HG02884 (cell line): ENCODE results near the gene DGKQ.
A peak's percentile ranks its signal among the peaks of the same experiment; 100 is the strongest.
"Not testable (repeated sequence)": the region's sequence is repeated elsewhere in the genome, so short reads cannot be mapped to it uniquely, and the experiment has no call there.

ENCODE experiments used
- ATAC-seq: cut with Tn5 transposase; IDR thresholded peaks from one replicate; pipeline ENCODE4 v1.9.1; 2021; ENCODE audit warnings: mild to moderate bottlenecking, moderate library complexity; ENCODE audit not compliant: unreplicated experiment

Gene DGKQ

GRCh38 chr4:982814-983213, 9.4 kb upstream of the DGKQ start:
- ATAC-seq = no peak

GRCh38 chr4:982291-982690, 8.9 kb upstream of the DGKQ start:
- no peak for ATAC-seq

- no peak for ATAC-seq
Observed at GRCh38 chr4:978957-979701, 5.8 kb upstream of the DGKQ start.

- not testable (repeated sequence) for ATAC-seq
Observed at GRCh38 chr4:976016-976415, 2.6 kb upstream of the DGKQ start.

GRCh38 chr4:974668-975067, 1.3 kb upstream of the DGKQ start:
- ATAC-seq = no peak

GRCh38 chr4:972651-973424, 531 bp downstream of the DGKQ start:
- peak; percentile 39 for ATAC-seq

GRCh38 chr4:971666-972500, 1.5 kb downstream of the DGKQ start:
- no peak for ATAC-seq

GRCh38 chr4:970854-971520, 2.4 kb downstream of the DGKQ start:
- ATAC-seq = no peak

GRCh38 chr4:970046-970745, 3.2 kb downstream of the DGKQ start:
- no peak for ATAC-seq

GRCh38 chr4:968621-969394, 4.6 kb downstream of the DGKQ start:
- ATAC-seq = no peak

- no peak for ATAC-seq
Observed at GRCh38 chr4:968221-968620, 5.1 kb downstream of the DGKQ start.

- ATAC-seq = no peak
Observed at GRCh38 chr4:967113-968104, 6.0 kb downstream of the DGKQ start.

- no peak for ATAC-seq
Observed at GRCh38 chr4:966266-967112, 6.9 kb downstream of the DGKQ start.

- no peak for ATAC-seq
Observed at GRCh38 chr4:965766-966134, 7.6 kb downstream of the DGKQ start.

- no peak for ATAC-seq
Observed at GRCh38 chr4:965048-965765, 8.2 kb downstream of the DGKQ start.

- ATAC-seq = no peak
Observed at GRCh38 chr4:964346-965025, 8.9 kb downstream of the DGKQ start.
